Keratinocyte (primary cell): ENCODE measurements around the gene MUC2.

Source experiments
- CTCF ChIP-seq, 3 experiments: IDR thresholded peaks in 1 of 3; conservative IDR thresholded peaks in 1 of 3; optimal IDR thresholded peaks in 1 of 3; 2 replicates in 2 of 3; 3 replicates in 1 of 3; pipeline versions ENCODE3 to v1.5.1; 2011; ENCODE audit warnings: low read length in 3 of 3, mild to moderate bottlenecking in 3 of 3, moderate library complexity in 2 of 3, control low read depth in 1 of 3, inconsistent platforms in 1 of 3; ENCODE audit not compliant: insufficient read depth in 2 of 3; ENCODE audit errors: extremely low read depth in 1 of 3
- EZH2 ChIP-seq: IDR thresholded peaks from one replicate; pipeline ENCODE4 v1.6.1; 2012; ENCODE audit warnings: inconsistent platforms, mild to moderate bottlenecking, low read length, moderate library complexity

- no peak for TF ChIP-seq CTCF (optimal IDR thresholded peaks at IDR 0.05 in 1 of 3, IDR thresholded peaks at IDR 0.05 in 1 of 3, conservative IDR thresholded peaks at IDR 0.05 in 1 of 3; ENCODE audit: extremely low read depth in 1 of 3, insufficient read depth in 2 of 3, low read length in 3 of 3)
- no peak for TF ChIP-seq EZH2
These were observed 48.0 kb downstream of the MUC2 start for GRCh38 chr11:1122664-1123002.
